Uterus (tissue), 4 donors: Measurements from ENCODE around the gene PDZD8. TPM values are rescaled to one million over a fixed set of nuclear protein-coding genes. Genes with fewer than 3 reads are reported as not detected.

Experiments
- DNase-seq, 2 donors: peaks; one replicate each; pipeline ENCODE4 v3.0.0-alpha.2; 2019 to 2020
- H3K27ac ChIP-seq, 2 donors: fragments of 200-600 bp; sonication (generic); 1 replicate in 1 of 2; 2 replicates in 1 of 2; pipeline ENCODE4 v1.5.1; 2016 to 2018
- H3K27me3 ChIP-seq, 2 donors: fragments of 200-600 bp; sonication (generic); one replicate each; pipeline ENCODE4 v1.5.1; 2018 to 2019; ENCODE audit warnings: control low read depth in 1 of 2
- H3K36me3 ChIP-seq, 2 donors: fragments of 200-600 bp; sonication (generic); one replicate each; pipeline ENCODE4 v1.5.1; 2019; ENCODE audit warnings: control low read depth in 1 of 2
- H3K4me1 ChIP-seq, 2 donors: fragments of 200-600 bp; sonication (generic); one replicate each; pipeline ENCODE4 v1.5.1; 2018 to 2019; ENCODE audit warnings: control low read depth in 1 of 2
- H3K4me3 ChIP-seq, 2 donors: fragments of 200-600 bp; sonication (generic); 1 replicate in 1 of 2; 2 replicates in 1 of 2; pipeline ENCODE4 v1.5.1; 2018 to 2019; ENCODE audit warnings: mild to moderate bottlenecking in 1 of 2
- H3K9me3 ChIP-seq, 2 donors: fragments of 200-600 bp; sonication (generic); one replicate each; pipeline ENCODE4 v1.5.1; 2019; ENCODE audit warnings: control low read depth in 1 of 2
- CTCF ChIP-seq, 4 experiments: fragments of 200-600 bp in 2 of 4; fragments of 450-650 bp in 2 of 4; sonication (generic) in 2 of 4; IDR thresholded peaks; one replicate each; pipeline ENCODE4 v1.5.1; 2016 to 2019; ENCODE audit warnings: antibody characterized with exemption in 4 of 4, mild to moderate bottlenecking in 2 of 4, moderate library complexity in 1 of 4
- POLR2A ChIP-seq, 2 donors: fragments of 450-650 bp; IDR thresholded peaks; one replicate each; pipeline ENCODE4 v1.6.1; 2016; ENCODE audit warnings: antibody characterized with exemption in 2 of 2, mild to moderate bottlenecking in 1 of 2, moderate library complexity in 1 of 2
- intact Hi-C: fragments of 100-400 bp; cut with DNase I; formaldehyde crosslinking; loops from one replicate; pipeline ENCODE4 v1.15.1; 2023; ENCODE audit warnings: low total_unique reads
- total RNA-seq, 4 donors: library from RNA; depleted of rRNA in 3 of 4; stranded (reverse); fragments of >200 nt in 3 of 4; gene quantifications; one replicate each; pipeline versions ENCODE4 v1.1.0 to v1.2.4, GENCODE V29; 2014 to 2023
- donor health status: DM: yes; HTN: yes; CAD: no.

The PDZD8 gene
- total RNA-seq, 4 donors from 2014 or later, result 13.8 to 44.1 (median 35.6) TPM

DNA sequence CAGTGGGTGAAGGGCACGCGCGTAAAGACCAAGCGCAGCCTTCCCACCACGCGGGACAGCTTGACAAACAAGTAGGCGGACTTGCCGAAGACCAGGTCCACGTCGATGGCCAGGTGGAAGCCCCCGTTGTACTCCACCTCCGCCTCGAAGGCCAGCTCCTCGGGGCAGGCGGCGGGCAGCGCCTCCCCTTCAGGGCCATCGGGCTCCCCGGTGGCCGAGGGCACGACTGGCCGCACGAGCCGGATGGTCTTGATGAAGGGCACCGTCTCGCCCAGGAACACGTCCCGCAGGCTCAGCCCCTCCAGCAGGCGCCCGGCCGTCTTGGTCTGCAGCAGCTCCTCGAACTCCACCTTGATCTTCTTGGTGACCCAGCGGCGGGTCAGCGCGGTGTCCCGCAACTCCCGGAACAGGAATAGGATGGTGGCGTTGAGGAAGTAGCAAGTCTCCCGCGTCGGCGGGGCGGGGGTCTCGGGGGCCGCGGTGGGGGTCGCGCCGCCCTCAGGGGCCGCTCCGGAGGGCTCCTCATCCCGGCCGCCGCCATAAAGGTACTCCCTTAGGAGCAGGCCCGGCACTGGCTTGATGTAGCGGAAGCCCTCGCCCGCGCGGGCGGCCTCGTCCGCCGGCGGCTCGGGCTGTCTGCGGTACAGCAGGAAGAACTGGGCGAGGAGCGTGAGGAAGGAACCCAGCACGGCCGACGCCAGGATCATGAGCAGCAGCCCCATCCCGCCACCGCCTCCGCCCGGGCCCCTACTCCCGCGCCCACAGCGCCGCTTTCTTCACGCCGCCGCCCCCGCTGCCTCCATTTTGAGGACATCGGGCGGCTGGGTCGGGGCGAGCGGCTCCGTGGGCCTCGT, 507 bp downstream of the PDZD8 start:
- no peaks in the 10 kb centered on the region for H3K36me3 ChIP-seq
- H3K9me3 ChIP-seq, result no peaks in the 10 kb centered on the region
- peak; percentile 19 to 32 for DNase-seq
- H3K4me3 ChIP-seq, result peak overlapping the region; percentile 59 to 73
- peaks cover 0 to 6% of the 10 kb centered on the region in 2 donors for H3K4me1 ChIP-seq
- TF ChIP-seq POLR2A (IDR thresholded peaks at IDR 0.05), result no peak
- TF ChIP-seq CTCF (IDR thresholded peaks at IDR 0.05), result no peak
- no peaks in the 10 kb centered on the region for H3K27me3 ChIP-seq
- H3K27ac ChIP-seq, result peak overlapping the region; percentile 94 to 96
- intact Hi-C loops, result no loop called here

GRCh38 chr10:117373823-117374505, 1.3 kb downstream of the PDZD8 start:
- TF ChIP-seq POLR2A (IDR thresholded peaks at IDR 0.05) (no peak), CTCF (IDR thresholded peaks at IDR 0.05) (no peak)
- H3K4me1 ChIP-seq, result peaks cover 0 to 6% of the 10 kb centered on the region in 2 donors
- DNase-seq, result peak; percentile 27 to 38
- H3K27me3 ChIP-seq, result no peaks in the 10 kb centered on the region
- no peaks in the 10 kb centered on the region for H3K9me3 ChIP-seq
- peak overlapping the region; percentile 59 to 73 for H3K4me3 ChIP-seq
- peak overlapping the region; percentile 94 to 96 for H3K27ac ChIP-seq
- intact Hi-C loops, result no loop called here
- H3K36me3 ChIP-seq, result no peaks in the 10 kb centered on the region

DNA sequence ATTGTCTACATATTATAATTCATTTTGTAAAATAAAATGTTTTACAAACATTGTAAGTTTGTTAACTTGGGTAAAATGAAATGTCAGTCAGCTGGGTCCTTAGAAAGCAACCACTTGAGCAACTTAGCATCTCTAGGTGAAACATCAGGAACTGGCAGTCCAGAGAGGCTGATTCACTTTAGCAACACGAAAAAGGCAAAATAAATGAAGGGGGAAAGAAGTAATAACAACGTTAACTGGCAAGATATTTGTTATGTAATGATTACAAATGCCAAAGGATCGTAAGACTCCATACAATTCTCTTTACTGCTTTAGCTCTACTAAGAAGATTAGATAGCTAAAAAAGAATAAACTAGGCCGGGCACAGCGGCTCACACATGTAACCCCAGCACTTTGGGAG, 5.0 kb downstream of the PDZD8 start:
- Histone ChIP-seq H3K9me3 (no peaks in the 10 kb centered on the region), H3K27ac (no peak overlapping the region), H3K4me3 (no peak overlapping the region), H3K4me1 (no peaks in the 10 kb centered on the region), H3K27me3 (no peaks in the 10 kb centered on the region), H3K36me3 (no peaks in the 10 kb centered on the region)
- DNase-seq, result no peak
- TF ChIP-seq CTCF (IDR thresholded peaks at IDR 0.05), result no peak
- no peak for TF ChIP-seq POLR2A (IDR thresholded peaks at IDR 0.05)
- intact Hi-C loops, result no loop called here

DNA sequence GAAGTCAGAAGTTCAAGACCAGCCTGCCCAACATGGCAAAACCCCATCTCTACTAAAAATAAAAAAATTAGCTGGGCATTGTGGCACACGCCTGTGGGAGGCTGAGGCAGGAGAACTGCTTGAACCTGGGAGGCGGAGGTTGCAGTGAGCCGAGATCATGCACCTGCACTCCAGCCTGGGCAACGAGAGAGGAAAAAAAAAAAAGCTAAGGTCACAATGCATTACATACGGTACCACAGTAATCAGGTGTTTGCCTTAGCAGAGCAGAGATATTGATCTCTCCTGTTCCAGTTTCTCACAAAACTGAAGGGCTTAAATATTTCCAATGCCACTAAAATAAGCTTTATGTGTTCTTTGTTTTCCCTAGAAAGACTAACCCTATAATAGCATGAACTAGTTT, 7.5 kb downstream of the PDZD8 start:
- Histone ChIP-seq H3K4me3 (no peak overlapping the region), H3K9me3 (no peaks in the 10 kb centered on the region), H3K36me3 (no peaks in the 10 kb centered on the region), H3K27me3 (no peaks in the 10 kb centered on the region), H3K4me1 (no peaks in the 10 kb centered on the region), H3K27ac (no peak overlapping the region)
- TF ChIP-seq POLR2A (IDR thresholded peaks at IDR 0.05) (no peak), CTCF (IDR thresholded peaks at IDR 0.05) (no peak)
- intact Hi-C loops, result no loop called here
- no peak for DNase-seq

DNA sequence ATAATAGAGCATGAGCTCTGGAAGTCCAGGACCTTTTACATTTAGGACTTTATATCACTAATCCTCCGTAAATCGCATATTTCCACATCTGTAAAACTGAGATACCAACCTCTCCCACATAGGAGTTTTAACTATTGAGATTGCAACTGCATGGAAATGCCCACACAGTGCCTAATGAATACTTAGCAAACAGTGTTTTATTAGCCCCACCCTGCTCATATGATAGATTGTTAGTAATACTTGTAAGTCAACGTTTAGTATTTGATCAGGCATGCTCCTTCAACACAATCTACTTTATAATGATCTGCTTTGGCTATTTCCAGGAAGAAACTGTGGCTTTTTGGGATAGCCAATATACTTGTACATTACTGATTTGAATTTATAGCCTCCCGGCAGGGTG, 8.5 kb downstream of the PDZD8 start:
- no peak overlapping the region for H3K4me3 ChIP-seq
- DNase-seq, result no peak
- no peaks in the 10 kb centered on the region for H3K4me1 ChIP-seq
- H3K27me3 ChIP-seq, result no peaks in the 10 kb centered on the region
- H3K27ac ChIP-seq, result no peak overlapping the region
- H3K36me3 ChIP-seq, result no peaks in the 10 kb centered on the region
- no peaks in the 10 kb centered on the region for H3K9me3 ChIP-seq
- intact Hi-C loops, result no loop called here
- no peak for TF ChIP-seq CTCF (IDR thresholded peaks at IDR 0.05)
